Peyer's patch (tissue), 4 donors: ENCODE results near the gene ZNF804B. TPM values are rescaled to one million over a fixed set of nuclear protein-coding genes. Genes with fewer than 3 reads are reported as not detected.

Source experiments
- DNase-seq, 3 donors: peaks; one replicate each; pipeline ENCODE4 v3.0.0-alpha.2; 2017 to 2019
- H3K27ac ChIP-seq, 4 donors: fragments of 200-600 bp; sonication (generic); one replicate each; pipeline ENCODE4 v1.5.1; 2016 to 2019
- H3K27me3 ChIP-seq, 2 donors: fragments of 200-600 bp; sonication (generic); one replicate each; pipeline ENCODE4 v1.5.1; 2019
- H3K36me3 ChIP-seq, 3 donors: fragments of 200-600 bp; sonication (generic); one replicate each; pipeline ENCODE4 v1.5.1; 2016 to 2019
- H3K4me1 ChIP-seq, 4 donors: fragments of 200-600 bp; sonication (generic); one replicate each; pipeline ENCODE4 v1.5.1; 2016 to 2019
- H3K4me3 ChIP-seq, 4 donors: fragments of 200-600 bp; sonication (generic); 1 replicate in 3 of 4; 2 replicates in 1 of 4; pipeline ENCODE4 v1.5.1; 2016 to 2019; ENCODE audit warnings: mild to moderate bottlenecking in 1 of 4
- H3K9me3 ChIP-seq, 4 donors: fragments of 200-600 bp; sonication (generic); one replicate each; pipeline ENCODE4 v1.5.1; 2016 to 2019; ENCODE audit warnings: mild to moderate bottlenecking in 1 of 4
- CTCF ChIP-seq, 6 experiments: fragments of 450-650 bp in 4 of 6; fragments of 200-600 bp in 2 of 6; sonication (generic) in 1 of 6; IDR thresholded peaks; one replicate each; pipeline ENCODE4 v1.5.1; 2017 to 2019; ENCODE audit warnings: antibody characterized with exemption in 6 of 6, mild to moderate bottlenecking in 3 of 6, moderate library complexity in 1 of 6
- POLR2A ChIP-seq, 2 donors: fragments of 450-650 bp; IDR thresholded peaks; one replicate each; pipeline ENCODE4 v1.5.1; 2017; ENCODE audit warnings: antibody characterized with exemption in 2 of 2, mild to moderate bottlenecking in 2 of 2, moderate library complexity in 2 of 2
- total RNA-seq, 4 donors: library from RNA; depleted of rRNA; stranded (reverse); fragments of >200 nt; gene quantifications; one replicate each; pipeline ENCODE4 v1.1.0, GENCODE V29; 2016

ZNF804B gene
- total RNA-seq, 4 donors from 2014 or later = not detected

GRCh38 chr7:88928276-88928675 lies 168.8 kb downstream of the ZNF804B start:
- no peaks in the 10 kb centered on the region for H3K36me3 ChIP-seq
- no peaks in the 10 kb centered on the region for H3K9me3 ChIP-seq
- no peak overlapping the region for H3K4me3 ChIP-seq
- no peaks in the 10 kb centered on the region for H3K4me1 ChIP-seq
- no peak for DNase-seq
- H3K27me3 ChIP-seq = no peaks in the 10 kb centered on the region
- H3K27ac ChIP-seq = no peak overlapping the region
- TF ChIP-seq CTCF (IDR thresholded peaks at IDR 0.05) (no peak), POLR2A (IDR thresholded peaks at IDR 0.05) (no peak)

- no peaks in the 10 kb centered on the region for H3K9me3 ChIP-seq
- DNase-seq = no peak
- no peak overlapping the region for H3K27ac ChIP-seq
- H3K27me3 ChIP-seq = no peaks in the 10 kb centered on the region
- TF ChIP-seq CTCF (IDR thresholded peaks at IDR 0.05) (no peak), POLR2A (IDR thresholded peaks at IDR 0.05) (no peak)
- no peak overlapping the region for H3K4me3 ChIP-seq
- no peaks in the 10 kb centered on the region for H3K4me1 ChIP-seq
- no peaks in the 10 kb centered on the region for H3K36me3 ChIP-seq
Measured at GRCh38 chr7:88929719-88930118, 170.2 kb downstream of the ZNF804B start.

- Histone ChIP-seq H3K9me3 (no peaks in the 10 kb centered on the region), H3K4me1 (no peaks in the 10 kb centered on the region), H3K27me3 (no peaks in the 10 kb centered on the region), H3K27ac (no peak overlapping the region), H3K36me3 (no peaks in the 10 kb centered on the region), H3K4me3 (no peak overlapping the region)
- DNase-seq = no peak
- TF ChIP-seq CTCF (IDR thresholded peaks at IDR 0.05) (no peak), POLR2A (IDR thresholded peaks at IDR 0.05) (no peak)
Measured at GRCh38 chr7:88933285-88933684, 173.8 kb downstream of the ZNF804B start.

GRCh38 chr7:88942815-88943501 lies 183.5 kb downstream of the ZNF804B start:
- H3K36me3 ChIP-seq = no peaks in the 10 kb centered on the region
- DNase-seq = no peak
- H3K27me3 ChIP-seq = no peaks in the 10 kb centered on the region
- no peaks in the 10 kb centered on the region for H3K4me1 ChIP-seq
- no peak for TF ChIP-seq POLR2A (IDR thresholded peaks at IDR 0.05)
- no peak for TF ChIP-seq CTCF (IDR thresholded peaks at IDR 0.05)
- no peaks in the 10 kb centered on the region for H3K9me3 ChIP-seq
- no peak overlapping the region for H3K4me3 ChIP-seq
- no peak overlapping the region for H3K27ac ChIP-seq

- Histone ChIP-seq H3K4me1 (no peaks in the 10 kb centered on the region), H3K9me3 (no peaks in the 10 kb centered on the region), H3K27ac (no peak overlapping the region), H3K36me3 (no peaks in the 10 kb centered on the region), H3K27me3 (no peaks in the 10 kb centered on the region), H3K4me3 (no peak overlapping the region)
- TF ChIP-seq POLR2A (IDR thresholded peaks at IDR 0.05) = no peak
- TF ChIP-seq CTCF (IDR thresholded peaks at IDR 0.05) = no peak
- no peak for DNase-seq
Measured at GRCh38 chr7:88951826-88952225, 192.3 kb downstream of the ZNF804B start.

- Histone ChIP-seq H3K27ac (no peak overlapping the region), H3K4me3 (no peak overlapping the region), H3K36me3 (no peaks in the 10 kb centered on the region), H3K9me3 (no peaks in the 10 kb centered on the region), H3K4me1 (no peaks in the 10 kb centered on the region), H3K27me3 (no peaks in the 10 kb centered on the region)
- DNase-seq = no peak
- TF ChIP-seq POLR2A (IDR thresholded peaks at IDR 0.05) = no peak
- TF ChIP-seq CTCF (IDR thresholded peaks at IDR 0.05) = no peak
Measured at GRCh38 chr7:88964418-88964817, 204.9 kb downstream of the ZNF804B start.
